Measurements from ENCODE around the gene RTF2.

RTF2 gene

DNA sequence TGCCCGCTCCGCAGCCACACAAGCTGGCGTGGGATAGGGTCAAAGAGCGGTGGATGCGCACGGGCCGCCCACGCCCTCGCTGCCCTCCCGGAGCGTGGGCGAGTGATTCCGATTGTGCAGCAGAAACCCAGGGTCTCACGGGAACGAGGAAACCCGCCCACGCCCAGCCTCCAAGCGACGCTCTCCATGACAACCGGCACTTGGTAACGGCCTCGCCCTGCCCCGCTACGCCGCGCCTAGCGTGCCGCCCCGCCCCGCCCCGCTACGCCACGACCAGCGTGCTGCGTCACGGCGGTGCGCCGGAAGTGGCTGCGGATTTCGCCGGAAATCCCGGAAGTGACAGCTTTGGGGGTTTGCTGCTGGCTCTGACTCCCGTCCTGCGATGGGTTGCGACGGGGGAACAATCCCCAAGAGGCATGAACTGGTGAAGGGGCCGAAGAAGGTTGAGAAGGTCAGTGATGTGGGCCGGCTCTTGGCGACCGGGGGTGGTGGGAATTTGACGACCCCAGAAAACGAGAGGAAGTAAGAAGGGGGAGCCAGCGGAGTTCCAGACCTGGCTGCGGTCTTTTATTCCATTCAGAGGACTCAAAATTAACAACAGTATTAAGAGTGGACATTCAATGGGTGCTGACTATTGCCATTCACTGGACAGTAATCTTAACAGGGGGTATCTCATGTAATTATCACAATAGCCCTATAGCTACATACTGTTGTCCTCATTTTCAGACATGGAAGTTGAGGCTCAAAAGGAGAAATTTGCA, at the start of gene RTF2:
RTF2 (plus strand) TSS at position 312 of the 761 bp plus-strand sequence; CDS start at position 383, 71 bp downstream.
- DNase-seq, result peak; percentile 50

DNA sequence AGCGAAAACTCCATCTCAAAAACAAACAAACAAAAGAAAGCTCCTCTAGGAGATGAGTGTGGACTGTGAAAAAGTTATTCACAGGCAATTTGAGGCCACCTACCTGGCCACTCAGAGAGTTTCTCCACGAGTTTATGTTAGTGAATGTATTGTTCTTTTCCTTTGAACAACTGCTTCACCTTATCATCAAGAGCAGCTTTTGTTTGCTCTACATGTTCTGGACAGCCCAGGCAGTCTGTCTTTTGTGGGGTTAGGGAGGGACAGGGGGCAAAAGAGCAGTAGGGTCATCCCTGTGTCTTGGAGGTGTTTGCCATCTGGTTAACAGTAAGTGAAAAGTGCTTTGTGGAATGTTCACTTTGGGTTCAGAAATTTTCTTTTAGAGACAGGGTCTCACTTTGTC, 48.4 kb upstream of the RTF2 start:
- DNase-seq, result no peak

DNA sequence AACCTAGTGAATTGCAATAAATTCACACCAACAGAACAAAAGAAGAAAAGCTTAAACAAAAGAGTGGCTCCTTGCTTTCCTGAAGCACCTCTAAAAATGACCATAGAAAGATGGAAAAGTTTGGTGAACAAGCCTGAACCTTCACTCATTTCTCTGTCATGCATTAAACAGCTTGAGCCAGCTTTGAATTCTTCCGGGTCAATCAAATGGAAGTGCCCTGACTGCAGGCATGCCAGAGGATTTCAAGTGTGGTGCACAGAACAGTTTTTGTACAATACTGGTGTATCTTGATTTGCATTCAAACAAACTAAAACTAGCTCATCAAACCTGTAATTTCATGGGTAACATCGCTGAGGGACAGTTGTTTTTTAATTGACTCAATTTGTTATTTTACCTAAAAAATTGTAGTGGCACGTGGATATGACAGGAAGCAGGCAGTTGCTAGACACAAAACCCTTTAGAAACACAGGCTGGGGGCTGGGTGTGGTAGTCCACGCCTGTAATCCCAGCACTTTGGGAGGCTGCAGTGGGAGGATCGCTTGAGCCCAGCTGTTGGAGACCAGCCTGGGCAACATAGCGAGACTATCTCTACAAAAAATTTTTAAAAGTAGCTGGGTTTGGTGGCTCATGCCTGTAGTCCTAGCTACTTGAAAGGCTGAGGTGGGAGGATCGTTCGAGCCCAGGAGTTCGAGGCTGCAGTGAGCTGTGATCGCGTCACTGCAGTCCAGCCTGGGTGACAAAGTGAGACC, 47.3 kb upstream of the RTF2 start:
- DNase-seq, result no peak

DNA sequence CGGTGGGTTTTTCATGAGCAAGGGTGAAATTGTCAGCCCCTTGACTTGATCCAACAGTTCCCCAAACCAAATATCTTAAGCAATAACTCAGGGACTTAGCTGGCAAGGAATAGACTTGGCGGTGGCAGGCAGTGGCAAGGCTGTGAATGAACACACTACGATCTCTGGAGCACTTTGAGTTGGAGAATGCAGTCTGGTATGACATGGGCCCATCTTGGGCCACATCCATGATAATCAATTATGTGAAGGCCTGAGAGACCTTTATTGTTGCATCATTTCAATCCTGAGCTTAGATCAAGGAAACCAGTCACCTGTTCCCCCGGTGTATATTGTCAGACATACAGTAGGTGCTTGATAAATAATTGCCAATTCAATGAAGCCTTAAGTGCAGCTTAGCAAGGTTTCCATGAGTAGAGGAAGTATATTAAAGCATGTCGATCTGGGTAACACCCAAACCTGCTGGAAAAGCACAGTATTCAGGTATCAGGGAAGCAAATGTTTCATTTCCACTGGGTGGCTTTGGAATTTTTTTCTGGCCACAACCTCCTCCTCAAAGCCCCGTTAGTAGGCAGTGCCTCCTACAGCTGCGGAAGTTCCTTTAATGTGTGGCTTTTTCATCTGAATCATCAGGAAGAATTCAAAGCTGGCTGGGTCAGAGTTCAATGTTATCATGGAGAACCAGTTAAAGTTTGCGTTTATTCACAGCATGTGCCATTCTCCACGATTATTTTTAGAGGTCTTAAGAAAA, 46.2 kb upstream of the RTF2 start:
- DNase-seq, result no peak

- DNase-seq, result no peak
Observed at GRCh38 chr20:56422824-56423189, 45.6 kb upstream of the RTF2 start.

DNA sequence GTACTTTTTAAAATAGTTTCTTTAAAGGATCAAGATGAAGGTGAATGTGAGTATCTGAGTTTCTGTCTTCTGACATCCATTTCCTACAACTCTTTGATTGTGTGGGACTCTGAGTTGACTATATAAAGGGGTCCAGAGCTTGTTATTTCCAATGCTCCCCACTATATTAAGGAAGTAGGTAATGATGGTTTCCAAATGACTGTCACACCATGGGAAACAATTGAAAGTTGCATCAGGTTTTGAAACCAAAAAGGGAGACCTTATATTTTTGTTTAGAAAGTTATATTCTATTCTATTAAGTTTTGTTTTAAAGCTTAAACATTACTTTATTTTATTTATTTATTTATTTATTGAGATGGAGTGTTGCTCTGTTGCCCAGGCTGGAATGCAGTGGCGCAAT, 45.2 kb upstream of the RTF2 start:
- no peak for DNase-seq

DNA sequence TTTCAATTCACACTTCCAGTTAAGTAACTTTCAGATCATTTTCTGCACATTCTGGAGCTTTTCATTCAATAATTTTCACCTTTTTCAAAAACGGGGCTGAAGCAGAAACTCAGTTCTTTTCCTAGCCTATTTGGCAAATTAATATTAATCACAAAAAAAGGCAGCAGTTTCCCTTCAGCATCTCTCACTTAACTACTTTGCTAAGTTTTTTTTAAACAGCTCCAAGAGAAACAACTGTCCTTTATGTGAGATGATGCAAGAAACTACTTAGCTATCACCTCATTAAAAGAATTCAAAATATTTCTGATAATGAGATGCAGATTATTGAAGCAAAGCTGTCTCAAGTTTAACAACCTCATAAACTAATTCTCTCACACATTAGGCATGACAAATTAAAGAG, 44.5 kb upstream of the RTF2 start:
- no peak for DNase-seq

- no peak for DNase-seq
Observed at GRCh38 chr20:56424931-56425330, 43.5 kb upstream of the RTF2 start.

DNA sequence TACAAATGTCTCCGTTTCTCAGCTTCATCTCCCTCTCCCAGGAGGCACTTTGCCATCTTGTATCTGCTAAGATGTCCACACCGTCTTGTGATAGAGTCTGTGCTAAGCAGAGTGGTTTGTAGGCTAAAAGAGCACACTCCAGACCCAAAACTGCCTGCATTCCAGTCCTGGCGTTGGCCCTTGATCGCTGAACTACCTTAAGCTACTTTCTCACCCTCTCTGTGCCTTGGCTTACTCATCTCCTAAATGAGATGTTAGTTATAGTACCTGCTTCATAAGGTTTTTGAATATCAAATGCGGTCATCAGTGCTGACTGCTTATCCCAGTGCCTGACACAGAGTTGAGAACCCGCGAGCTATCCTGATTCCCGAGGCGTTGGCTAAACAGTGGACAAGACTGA, 42.4 kb upstream of the RTF2 start:
- no peak for DNase-seq

GRCh38 chr20:56426926-56427325, 41.5 kb upstream of the RTF2 start:
- DNase-seq, result no peak

DNA sequence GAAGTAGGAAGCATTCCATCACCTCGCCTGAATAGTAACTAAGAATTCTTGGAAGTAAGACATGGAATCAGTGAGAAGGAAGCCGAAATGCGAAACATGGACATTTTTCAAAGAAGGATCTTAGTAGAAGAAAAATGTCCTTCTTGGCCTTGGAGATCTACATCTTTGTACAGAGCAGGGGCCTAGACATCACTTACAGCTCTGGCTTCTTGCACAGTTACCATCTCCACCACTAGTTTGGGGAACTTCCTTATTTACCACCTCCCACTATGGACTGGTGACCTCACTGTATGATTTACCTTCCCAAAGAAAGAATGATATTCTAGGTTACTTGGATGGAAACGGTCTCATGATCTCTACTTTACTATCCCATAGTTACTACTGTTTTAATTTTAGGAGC, 40.6 kb upstream of the RTF2 start:
- no peak for DNase-seq

DNA sequence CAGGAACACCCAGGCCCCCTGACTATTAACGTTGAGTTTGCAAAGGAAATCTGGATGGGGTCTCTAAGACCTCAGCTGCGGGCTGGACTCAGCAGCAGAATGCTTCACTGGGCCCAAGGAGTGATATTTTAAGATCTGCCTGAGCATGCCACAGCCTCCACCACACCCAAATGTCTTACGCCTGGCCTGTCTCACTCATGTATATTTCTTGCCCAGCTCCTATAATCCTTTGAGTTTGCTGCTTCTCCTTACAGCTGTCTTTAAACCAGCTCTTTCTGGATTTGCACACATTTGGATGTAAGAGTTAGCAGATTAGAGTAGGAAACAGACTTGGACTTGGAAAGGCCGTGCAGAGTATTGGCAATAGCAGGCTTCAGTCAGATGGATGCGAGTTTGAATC, 40.0 kb upstream of the RTF2 start:
- no peak for DNase-seq

- DNase-seq, result no peak
Observed at GRCh38 chr20:56428881-56429280, 39.5 kb upstream of the RTF2 start.

- DNase-seq, result no peak
Observed at GRCh38 chr20:56429502-56429901, 38.9 kb upstream of the RTF2 start.

GRCh38 chr20:56429941-56430340, 38.5 kb upstream of the RTF2 start:
- no peak for DNase-seq

GRCh38 chr20:56430461-56430860, 38.0 kb upstream of the RTF2 start:
- DNase-seq, result no peak

- no peak for DNase-seq
Observed at GRCh38 chr20:56430957-56431356, 37.5 kb upstream of the RTF2 start.

DNA sequence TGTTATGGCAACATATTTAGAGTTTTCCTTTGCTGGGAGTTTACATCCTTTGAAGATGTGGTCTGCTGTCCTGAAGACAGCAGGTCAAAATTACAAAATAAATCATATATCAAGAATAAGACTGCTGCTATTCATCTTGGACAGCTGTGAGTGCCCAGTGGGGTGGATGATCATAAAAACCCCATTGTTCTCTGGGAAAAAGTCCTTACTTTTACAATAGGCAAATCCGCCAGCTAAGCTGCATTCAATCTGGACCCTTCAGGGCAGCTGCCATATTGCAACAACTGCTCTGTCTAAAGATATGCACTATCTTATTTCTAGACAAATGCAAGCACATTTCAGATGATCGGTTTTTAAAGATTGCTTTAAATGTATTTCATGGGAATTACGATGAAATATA, 37.0 kb upstream of the RTF2 start:
- no peak for DNase-seq

DNA sequence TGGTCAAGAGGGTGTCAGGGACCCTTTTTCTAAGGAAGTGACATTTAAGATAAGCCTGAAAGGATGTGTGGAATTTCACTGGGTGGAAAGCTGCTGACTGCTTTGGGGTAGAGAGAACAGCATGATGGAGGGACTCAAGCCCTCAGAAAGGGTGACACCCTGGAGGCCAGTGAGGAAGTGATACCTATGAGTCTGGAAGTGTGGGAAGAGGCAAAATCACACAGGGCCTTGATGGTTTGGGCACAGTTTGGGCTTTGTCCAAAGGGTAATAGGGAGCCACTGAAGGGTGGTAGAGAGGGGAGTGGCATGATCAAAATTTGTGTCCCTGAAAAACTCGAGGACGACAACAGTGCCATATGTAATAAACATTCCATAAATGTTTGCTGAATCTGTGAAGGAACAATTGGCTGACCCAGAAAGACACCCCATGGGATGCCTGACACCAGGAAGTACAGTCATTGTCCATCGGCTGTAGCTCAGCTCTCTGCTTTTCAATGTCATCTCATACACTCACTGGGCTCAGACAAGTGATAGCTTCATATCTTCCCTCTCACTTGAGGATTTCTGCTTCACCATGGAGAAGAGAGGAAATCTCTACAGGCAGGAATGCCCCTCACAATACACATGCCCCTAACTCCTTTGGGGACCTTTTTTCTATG, 35.1 kb upstream of the RTF2 start:
- no peak for DNase-seq

- no peak for DNase-seq
Observed at GRCh38 chr20:56433880-56434255, 34.6 kb upstream of the RTF2 start.

- DNase-seq, result no peak
Observed at GRCh38 chr20:56437196-56437960, 31.0 kb upstream of the RTF2 start.

GRCh38 chr20:56438284-56438683, 30.1 kb upstream of the RTF2 start:
- no peak for DNase-seq
